Body of pancreas (tissue), 4 donors: ENCODE data around the gene PEX14. TPM values are rescaled to one million over a fixed set of nuclear protein-coding genes. Genes with fewer than 3 reads are reported as not detected.
"Not testable (repeated sequence)": the region's sequence is repeated elsewhere in the genome, so short reads cannot be mapped to it uniquely, and the experiment has no call there.

Source experiments
- ATAC-seq: fragments of 150-250 bp; one replicate; pipeline ENCODE4 v1.9.1; 2016
- DNase-seq, 4 donors: peaks; one replicate each; pipeline ENCODE4 v3.0.0-alpha.2; 2019
- H3K27ac ChIP-seq, 4 donors: fragments of 200-600 bp; sonication (generic); 1 replicate in 3 of 4; 2 replicates in 1 of 4; pipeline versions ENCODE4 v1.5.1 to v1.6.1; 2016 to 2019; ENCODE audit warnings: mild to moderate bottlenecking in 1 of 4, mixed read lengths in 1 of 4, moderate library complexity in 1 of 4
- H3K27me3 ChIP-seq, 2 donors: fragments of 200-600 bp; sonication (generic); one replicate each; pipeline ENCODE4 v1.6.0; 2016; ENCODE audit warnings: mild to moderate bottlenecking in 1 of 2
- H3K36me3 ChIP-seq, 2 donors: fragments of 200-600 bp; sonication (generic); replicated peaks in 1 of 2; 2 replicates each; pipeline ENCODE4 v1.5.1; 2016; ENCODE audit warnings: low read depth in 2 of 2; ENCODE audit not compliant: insufficient read depth in 1 of 2
- H3K4me1 ChIP-seq: fragments of 200-600 bp; sonication (generic); one replicate; pipeline ENCODE4 v1.6.0; 2016
- H3K4me3 ChIP-seq, 2 donors: fragments of 200-600 bp; sonication (generic); 1 replicate in 1 of 2; 2 replicates in 1 of 2; pipeline ENCODE4 v1.5.1; 2016 to 2019
- H3K9me3 ChIP-seq, 3 donors: fragments of 200-600 bp; sonication (generic); 1 replicate in 2 of 3; 2 replicates in 1 of 3; pipeline ENCODE4 v1.5.1; 2016
- CTCF ChIP-seq, 7 experiments: fragments of 450-650 bp in 4 of 7; fragments of 200-600 bp in 3 of 7; sonication (generic) in 3 of 7; IDR thresholded peaks; one replicate each; pipeline ENCODE4 v1.5.1; 2016 to 2019; ENCODE audit warnings: antibody characterized with exemption in 7 of 7
- POLR2A ChIP-seq, 3 donors: fragments of 450-650 bp; IDR thresholded peaks; one replicate each; pipeline ENCODE4 v1.6.1; 2016; ENCODE audit warnings: antibody characterized with exemption in 3 of 3, mild to moderate bottlenecking in 2 of 3
- WGBS, 2 donors: methylation state at CpG; one replicate each; pipeline ENCODE4 v1.1.5; 2017; 5-methylcytosine and 5-hydroxymethylcytosine counted together
- intact Hi-C: fragments of 100-400 bp; cut with DNase I; formaldehyde crosslinking; loops from one replicate; pipeline ENCODE4 v1.15.1; 2023
- total RNA-seq, 2 donors: library from RNA; depleted of rRNA; stranded (reverse); fragments of >200 nt; gene quantifications; one replicate each; pipeline ENCODE4 v1.1.0, GENCODE V29; 2016

Gene PEX14
- total RNA-seq, 2 donors from 2014 or later: 8.6 to 8.8 TPM

GRCh38 chr1:10450156-10450814 lies 24.5 kb upstream of the PEX14 start:
- Histone ChIP-seq H3K4me3 (no peak overlapping the region), H3K27ac (no peak overlapping the region), H3K36me3 (no peaks in the 10 kb centered on the region), H3K4me1 (no peaks in the 10 kb centered on the region), H3K27me3 (no peaks in the 10 kb centered on the region), H3K9me3 (no peaks in the 10 kb centered on the region)
- ATAC-seq (no peak), DNase-seq (no peak)
- intact Hi-C loops: no loop called here
- 76 to 79% methylated on average over 18 to 21 of the region's 21 CpGs for WGBS, 2 donors
- TF ChIP-seq POLR2A (IDR thresholded peaks at IDR 0.05) (no peak), CTCF (IDR thresholded peaks at IDR 0.05) (no peak)

GRCh38 chr1:10450836-10451235 lies 23.9 kb upstream of the PEX14 start:
- DNase-seq (no peak), ATAC-seq (no peak)
- intact Hi-C loops: no loop called here
- Histone ChIP-seq H3K4me3 (no peak overlapping the region), H3K4me1 (no peaks in the 10 kb centered on the region), H3K27ac (no peak overlapping the region), H3K36me3 (no peaks in the 10 kb centered on the region), H3K9me3 (no peaks in the 10 kb centered on the region), H3K27me3 (no peaks in the 10 kb centered on the region)
- WGBS, 2 donors: 35 to 38% methylated on average over 6 of the region's 6 CpGs
- no peak for TF ChIP-seq POLR2A (IDR thresholded peaks at IDR 0.05)

- TF ChIP-seq POLR2A (IDR thresholded peaks at IDR 0.05): no peak
- no peak for TF ChIP-seq CTCF (IDR thresholded peaks at IDR 0.05)
- Histone ChIP-seq H3K36me3 (no peaks in the 10 kb centered on the region), H3K27ac (no peak overlapping the region), H3K9me3 (no peaks in the 10 kb centered on the region), H3K4me3 (no peak overlapping the region), H3K27me3 (no peaks in the 10 kb centered on the region), H3K4me1 (no peaks in the 10 kb centered on the region)
- DNase-seq: no peak
- no peak for ATAC-seq
- 27 to 33% methylated on average over 10 of the region's 10 CpGs for WGBS, 2 donors
- intact Hi-C loops: no loop called here
Observed at GRCh38 chr1:10451287-10451686, 23.5 kb upstream of the PEX14 start.

GRCh38 chr1:10456048-10456447 lies 18.7 kb upstream of the PEX14 start:
- ATAC-seq (no peak), DNase-seq (no peak)
- no peak overlapping the region for H3K4me3 ChIP-seq
- H3K9me3 ChIP-seq: no peaks in the 10 kb centered on the region
- intact Hi-C loops: no loop called here
- H3K4me1 ChIP-seq: no peaks in the 10 kb centered on the region
- H3K36me3 ChIP-seq: peaks cover 0 to under 1% of the 10 kb centered on the region in 2 donors
- WGBS, 2 donors: 89 to 98% methylated on average over 5 of the region's 5 CpGs
- H3K27me3 ChIP-seq: no peaks in the 10 kb centered on the region
- H3K27ac ChIP-seq: no peak overlapping the region
- TF ChIP-seq CTCF (IDR thresholded peaks at IDR 0.05): no peak
- no peak for TF ChIP-seq POLR2A (IDR thresholded peaks at IDR 0.05)

GRCh38 chr1:10456661-10457060 lies 18.1 kb upstream of the PEX14 start:
- H3K27ac ChIP-seq: no peak overlapping the region
- intact Hi-C loops: no loop called here
- WGBS, 2 donors: 78 to 85% methylated on average over 7 of the region's 7 CpGs

GRCh38 chr1:10457462-10457861 lies 17.3 kb upstream of the PEX14 start:
- WGBS, 2 donors: 64 to 67% methylated on average over 7 of the region's 7 CpGs
- intact Hi-C loops, H3K4me3 ChIP-seq, H3K27me3 ChIP-seq, H3K4me1 ChIP-seq, H3K9me3 ChIP-seq, ATAC-seq, DNase-seq, H3K36me3 ChIP-seq, H3K27ac ChIP-seq: not testable (repeated sequence)

More at GRCh38 chr1:10456661-10457060, 18.1 kb upstream of the PEX14 start:
- Histone ChIP-seq H3K9me3 (no peaks in the 10 kb centered on the region), H3K27me3 (no peaks in the 10 kb centered on the region), H3K4me3 (no peak overlapping the region), H3K36me3 (peaks cover 0 to 3% of the 10 kb centered on the region in 2 donors), H3K4me1 (no peaks in the 10 kb centered on the region)
- DNase-seq (no peak), ATAC-seq (no peak)
- TF ChIP-seq CTCF (IDR thresholded peaks at IDR 0.05): no peak
- no peak for TF ChIP-seq POLR2A (IDR thresholded peaks at IDR 0.05)
